ENCODE data around the gene SSBP1.
"Not testable (repeated sequence)": the region's sequence is repeated elsewhere in the genome, so short reads cannot be mapped to it uniquely, and the experiment has no call there.

The SSBP1 gene

GRCh38 chr7:141737836-141738591, at the start of gene SSBP1:
Gene SSBP1 (plus strand): TSS chr7:141738358. CDS start chr7:141739167, 809 bp downstream.
- DNase-seq, result peak; percentile 96

DNA sequence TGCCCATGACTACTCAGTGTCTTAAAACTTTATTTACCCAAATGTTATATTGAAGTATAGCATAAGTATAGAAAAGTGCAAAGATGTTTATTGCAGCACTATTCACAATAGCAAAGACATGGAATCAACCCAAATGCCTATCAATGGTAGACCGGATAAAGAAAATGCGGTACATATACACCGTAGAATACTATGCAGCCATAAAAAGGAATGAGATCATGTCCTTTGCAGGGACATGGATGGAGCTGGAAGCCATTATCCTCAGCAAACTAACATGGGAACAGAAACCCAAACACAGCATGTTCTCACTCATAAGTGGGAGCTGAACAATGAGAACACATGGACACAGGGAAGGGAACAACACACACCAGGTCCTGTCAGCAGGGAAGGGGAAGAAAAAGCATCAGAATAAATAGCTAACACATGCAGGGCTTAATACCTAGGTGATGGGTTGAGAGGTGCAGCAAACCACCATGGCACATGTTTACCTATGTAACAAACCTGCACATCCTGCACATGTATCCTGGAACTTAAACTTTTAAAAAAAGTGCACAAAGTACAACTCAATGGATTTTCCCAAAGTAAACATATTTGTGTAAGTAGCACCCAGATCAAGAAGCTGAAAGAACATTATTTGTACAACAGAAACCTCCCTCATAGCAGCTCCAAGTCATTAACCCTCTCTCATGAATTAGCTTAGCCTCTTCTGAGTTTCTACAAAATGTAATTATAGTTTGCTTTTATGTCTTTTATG, 48.9 kb upstream of the SSBP1 start:
- DNase-seq, result not testable (repeated sequence)

DNA sequence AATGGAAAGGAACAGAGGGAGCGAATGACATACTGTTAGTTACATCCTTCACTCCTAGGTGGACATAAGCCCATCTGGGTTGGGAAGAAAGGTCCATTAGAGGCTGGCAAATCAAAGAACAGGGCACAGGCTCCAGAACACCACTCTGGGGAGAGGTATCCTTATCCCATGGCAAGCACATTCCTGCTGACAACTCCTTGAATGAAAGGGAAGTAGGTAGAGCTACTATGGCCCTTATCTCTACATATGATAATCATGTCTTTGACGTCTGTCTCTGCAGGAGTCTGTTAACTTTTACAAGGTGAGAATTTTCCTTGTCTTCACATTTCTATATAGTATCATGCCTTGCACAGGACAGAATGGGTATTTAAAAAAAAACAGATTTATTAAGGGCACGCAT, 46.6 kb upstream of the SSBP1 start:
- DNase-seq, result no peak

- DNase-seq, result no peak
These were observed 46.2 kb upstream of the SSBP1 start for GRCh38 chr7:141691961-141692360.

DNA sequence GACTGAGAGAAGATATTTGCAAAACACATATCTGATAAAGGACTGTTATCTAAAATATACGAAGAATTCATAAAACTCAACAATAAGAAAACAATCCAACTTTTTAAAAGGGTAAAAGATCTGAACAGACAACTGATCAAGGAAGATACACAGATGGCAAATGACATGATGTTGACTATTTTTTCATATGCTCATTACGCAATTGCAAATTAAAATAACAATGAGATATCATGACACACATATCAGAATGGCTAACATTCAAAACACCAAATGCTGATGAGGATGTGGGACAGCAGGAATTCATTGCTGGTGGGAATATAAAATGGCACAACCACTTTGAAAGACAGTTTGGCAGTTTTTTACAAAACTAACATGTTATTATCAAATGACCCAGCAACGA, 45.1 kb upstream of the SSBP1 start:
- DNase-seq, result no peak

- no peak for DNase-seq
These were observed 42.3 kb upstream of the SSBP1 start for GRCh38 chr7:141695803-141696289.

GRCh38 chr7:141696348-141696747, 41.8 kb upstream of the SSBP1 start:
- no peak for DNase-seq

GRCh38 chr7:141697211-141697871, 40.8 kb upstream of the SSBP1 start:
- DNase-seq, result no peak

- no peak for DNase-seq
These were observed 39.7 kb upstream of the SSBP1 start for GRCh38 chr7:141698247-141699015.

DNA sequence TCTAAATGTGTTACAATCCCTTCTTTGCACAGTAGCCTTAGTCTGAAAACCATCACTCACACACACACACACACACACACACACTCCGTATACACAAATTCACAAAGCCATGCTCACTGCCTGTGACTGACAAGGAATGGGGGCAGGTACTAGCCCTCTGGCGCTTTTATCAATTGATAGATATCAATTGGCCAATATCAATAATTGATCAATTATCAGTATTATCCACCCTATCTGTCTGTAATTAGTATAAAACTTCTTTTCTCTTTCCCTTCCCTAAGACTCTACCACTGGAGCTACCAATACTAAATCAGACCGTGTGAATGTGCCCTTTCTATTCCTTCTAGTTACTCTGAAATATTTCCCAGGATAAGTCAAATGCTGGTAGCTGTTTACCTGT, 38.3 kb upstream of the SSBP1 start:
- no peak for DNase-seq

- DNase-seq, result no peak
These were observed 37.8 kb upstream of the SSBP1 start for GRCh38 chr7:141700296-141700847.

DNA sequence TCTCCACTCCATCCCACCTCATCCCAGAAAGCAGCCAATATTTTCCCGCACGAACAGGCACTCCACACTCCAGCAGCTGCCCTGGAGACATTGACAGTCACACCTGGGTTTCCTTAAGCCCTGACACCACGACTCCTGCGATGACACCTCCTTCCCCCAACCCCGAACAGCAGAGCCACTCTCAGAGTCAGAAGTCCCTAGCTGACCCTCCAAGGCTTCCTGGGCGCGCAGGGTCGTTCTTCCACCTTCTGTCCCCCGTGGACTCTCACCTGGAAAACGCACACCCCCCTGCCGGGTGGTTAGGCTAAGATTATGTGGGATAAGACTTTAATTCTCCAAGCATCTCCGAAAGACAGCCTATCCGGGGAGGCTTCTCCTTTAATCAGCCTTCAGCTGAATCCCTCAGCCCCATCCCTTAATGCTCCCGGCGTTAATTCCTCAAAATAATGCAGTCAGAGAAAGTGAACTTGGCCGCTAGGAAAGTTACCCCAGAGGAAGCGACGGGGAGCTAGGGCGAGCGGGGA, 37.2 kb upstream of the SSBP1 start:
- peak; percentile 55 for DNase-seq

- DNase-seq, result peak; percentile 56
These were observed 36.6 kb upstream of the SSBP1 start for GRCh38 chr7:141701489-141702046.

GRCh38 chr7:141702047-141702567, 36.1 kb upstream of the SSBP1 start, which contains the start of gene DENND11:
Gene DENND11 (minus strand): TSS chr7:141702166. CDS start chr7:141702153, 13 bp downstream.
- DNase-seq, result peak; percentile 63

DNA sequence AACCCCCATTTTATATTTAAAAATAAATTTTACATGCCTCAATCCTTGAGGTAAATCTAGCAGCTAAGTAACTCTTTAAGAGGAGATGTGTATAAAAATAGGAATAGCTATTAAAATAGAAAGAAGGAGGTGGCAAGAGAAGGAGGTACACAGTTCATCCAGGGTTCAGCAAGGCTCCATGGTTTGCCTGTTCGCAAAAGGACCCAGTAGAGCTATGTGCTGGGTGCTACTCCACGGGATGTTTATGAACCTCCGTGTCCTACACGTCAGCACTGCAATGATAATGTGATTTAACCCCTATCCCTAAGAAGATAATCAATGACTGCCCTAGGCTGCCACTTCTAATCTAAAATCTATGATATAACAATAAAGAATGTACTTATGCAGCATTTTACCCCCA, 35.3 kb upstream of the SSBP1 start:
- no peak for DNase-seq

DNA sequence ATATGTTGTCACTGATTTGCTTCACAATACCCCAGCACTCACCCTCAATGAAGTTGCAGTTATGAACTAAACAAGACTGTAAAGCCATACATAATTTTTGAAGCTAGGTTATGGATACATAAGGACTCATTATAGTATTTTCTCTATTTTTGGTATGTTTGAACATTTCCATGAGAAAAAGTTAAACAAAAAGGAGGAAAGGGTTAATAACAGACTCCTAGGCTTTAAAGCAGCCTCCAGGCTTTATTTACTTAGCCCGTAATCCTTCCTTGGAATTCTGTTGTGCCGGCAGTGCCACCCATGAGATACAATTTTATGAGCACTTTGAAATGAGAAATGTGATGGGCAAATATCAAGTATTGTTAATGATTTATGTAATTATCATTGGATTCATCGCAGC, 34.0 kb upstream of the SSBP1 start:
- no peak for DNase-seq

DNA sequence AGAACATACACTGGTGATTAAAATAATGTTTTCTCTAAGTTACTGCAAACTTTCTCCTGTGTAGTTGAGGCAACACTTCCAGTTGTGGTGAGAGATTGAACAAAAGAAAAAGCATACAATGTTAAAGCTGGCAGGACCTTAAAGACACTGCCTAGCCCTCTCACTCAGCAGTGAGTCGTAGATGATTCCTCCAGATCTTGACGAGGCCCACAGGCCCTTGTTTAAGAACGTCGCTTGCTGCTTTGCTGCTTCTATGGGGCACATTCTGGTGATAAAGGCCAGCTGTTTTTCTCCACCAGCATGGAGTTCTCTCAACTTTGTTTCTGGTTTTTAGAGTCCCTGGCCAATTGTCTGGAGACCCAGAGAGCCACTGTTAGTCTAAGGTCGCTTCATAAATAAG, 33.4 kb upstream of the SSBP1 start:
- DNase-seq, result no peak

DNA sequence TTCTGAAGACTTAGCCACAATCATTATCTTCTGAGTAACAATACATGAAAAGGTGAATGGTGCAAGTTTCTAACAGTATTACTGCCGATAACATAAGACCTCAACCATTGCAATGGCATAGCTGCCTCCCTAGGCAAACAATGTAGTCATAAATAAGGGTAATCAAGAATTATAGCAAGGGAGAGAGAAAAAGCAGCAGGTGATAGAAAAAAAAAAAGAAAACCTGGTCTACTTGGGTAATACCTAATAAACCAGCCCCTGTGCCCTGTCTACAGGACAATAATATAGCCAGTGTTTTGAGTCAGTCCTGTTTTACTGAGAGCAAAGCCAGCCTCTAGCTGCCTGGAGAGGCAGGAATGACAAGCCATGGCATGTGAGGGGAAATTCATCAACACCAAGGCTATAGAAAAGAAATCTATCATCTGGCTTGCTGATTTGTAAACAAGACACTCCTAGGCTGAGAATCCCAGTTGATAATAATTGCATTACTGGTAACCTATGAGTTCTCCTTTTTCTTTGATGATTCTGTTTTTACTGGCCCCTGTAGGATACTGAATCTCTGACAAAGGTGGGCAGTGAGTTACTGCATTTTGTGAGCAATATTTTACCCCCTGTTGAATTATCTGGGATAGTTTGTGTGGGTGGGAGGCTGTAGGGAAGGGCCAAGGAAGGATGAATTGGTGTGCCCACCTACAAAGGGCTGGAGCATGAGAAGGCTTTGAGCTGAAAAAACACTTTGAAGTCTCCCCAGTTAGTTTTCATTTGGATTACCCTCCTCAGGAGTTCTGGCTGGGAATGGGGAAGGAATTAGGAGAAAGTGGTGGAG, 31.7 kb upstream of the SSBP1 start:
- DNase-seq, result no peak

DNA sequence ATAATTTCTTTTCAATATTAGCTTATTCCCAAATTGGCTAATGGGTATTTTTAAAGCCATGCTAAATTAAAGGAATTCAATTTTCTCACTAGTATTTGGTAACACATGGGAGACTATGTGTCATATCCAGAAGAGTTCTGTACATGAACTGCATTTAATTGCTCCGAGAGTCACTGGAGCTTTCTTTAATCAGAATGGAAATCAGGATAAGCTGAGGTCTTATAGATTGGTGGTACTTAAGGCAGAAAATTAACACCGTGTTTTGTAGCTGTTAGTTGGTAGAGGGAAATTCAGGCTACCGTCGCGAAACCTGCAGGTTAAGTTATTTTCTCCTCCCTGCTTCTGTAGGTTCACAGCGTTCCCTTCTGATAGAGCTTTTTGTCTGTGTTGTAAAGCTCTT, 29.8 kb upstream of the SSBP1 start, which contains the start of gene WEE2:
WEE2 (plus strand) TSS at position 3 of the 400 bp plus-strand sequence. CDS start 406 bp downstream, outside the sequence.
- DNase-seq, result no peak

GRCh38 chr7:141709318-141709717, 28.8 kb upstream of the SSBP1 start:
- DNase-seq, result no peak

All from right forelimb (tissue), 1 donor.